GM18861 (cell line): ENCODE results near the gene BTAF1.
"Not testable (repeated sequence)": the region's sequence is repeated elsewhere in the genome, so short reads cannot be mapped to it uniquely, and the experiment has no call there.

ENCODE experiments used
- ATAC-seq: cut with Tn5 transposase; IDR thresholded peaks from one replicate; pipeline ENCODE4 v1.9.1; 2021; ENCODE audit not compliant: unreplicated experiment

Gene BTAF1

DNA sequence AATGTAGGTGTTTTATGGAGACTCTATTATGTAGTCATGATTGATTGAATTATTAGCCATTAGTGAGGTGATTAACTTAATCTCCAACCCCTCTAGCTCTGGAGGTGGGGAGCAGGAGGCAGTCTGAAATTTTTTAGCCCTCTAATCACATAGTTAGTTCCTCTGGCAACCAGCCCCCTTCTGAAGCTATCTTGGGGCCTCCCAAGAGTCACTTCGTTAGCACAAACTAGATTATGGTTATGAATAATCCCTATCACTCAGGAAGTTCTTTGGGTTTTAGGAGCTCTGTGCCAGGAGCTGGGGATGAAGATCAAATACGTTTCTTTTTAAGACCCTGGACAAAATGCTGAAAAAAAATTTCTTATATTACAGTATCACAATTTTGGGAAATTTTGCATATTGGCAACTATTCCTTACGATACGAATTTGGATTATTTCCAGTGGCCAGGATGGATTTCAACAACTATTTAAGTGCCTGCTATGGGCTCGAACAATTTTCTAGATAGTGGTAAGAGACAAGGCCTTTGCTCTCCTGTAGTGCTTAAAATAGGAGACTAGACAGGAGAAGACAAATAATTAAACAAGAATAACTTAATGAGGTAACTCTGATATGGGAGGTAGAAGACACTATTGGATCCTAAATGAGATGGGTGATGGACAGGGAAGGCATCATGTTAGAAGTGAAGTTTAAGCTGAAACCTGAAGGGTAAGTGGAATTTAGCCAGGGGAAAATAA, 52.9 kb downstream of the BTAF1 start:
- no peak for ATAC-seq

DNA sequence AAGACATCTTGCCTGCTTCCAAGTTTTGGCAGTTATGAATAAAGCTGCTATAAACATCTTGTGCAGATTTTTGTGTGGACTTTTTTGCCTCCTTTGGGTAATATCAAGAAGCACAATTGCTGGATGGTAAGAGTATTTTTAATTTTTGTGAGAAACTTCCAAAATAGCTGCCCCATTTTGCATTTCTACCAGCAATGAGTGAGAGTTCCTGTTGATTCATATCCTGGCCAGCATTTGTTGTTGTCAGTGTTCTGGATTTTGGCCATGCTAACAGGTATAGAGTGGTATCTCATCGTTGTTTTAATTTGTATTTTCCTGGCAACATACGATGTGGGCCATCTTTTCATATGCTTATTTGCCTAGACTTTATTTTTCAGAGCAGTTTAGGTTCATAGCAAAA, 53.9 kb downstream of the BTAF1 start:
- ATAC-seq = no peak

DNA sequence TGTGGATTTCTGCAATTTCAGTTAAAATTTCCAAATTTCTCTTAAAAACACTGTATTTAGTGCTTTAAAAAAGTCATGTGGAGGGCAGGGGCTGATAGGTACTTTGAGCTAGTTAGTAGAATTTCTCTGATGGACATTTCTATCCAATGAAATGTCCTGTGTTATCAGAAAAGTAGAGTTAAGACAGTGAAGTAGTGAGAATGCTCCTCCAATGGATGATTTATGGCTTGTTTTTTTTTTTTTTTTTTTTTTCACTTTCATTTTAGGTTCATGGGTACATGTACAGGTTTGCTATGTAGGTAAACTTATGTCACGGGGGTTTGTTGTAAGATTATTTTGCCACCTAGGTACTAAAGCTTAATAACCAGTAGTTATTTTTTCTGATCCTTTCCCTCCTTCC, 55.0 kb downstream of the BTAF1 start:
- ATAC-seq = no peak

DNA sequence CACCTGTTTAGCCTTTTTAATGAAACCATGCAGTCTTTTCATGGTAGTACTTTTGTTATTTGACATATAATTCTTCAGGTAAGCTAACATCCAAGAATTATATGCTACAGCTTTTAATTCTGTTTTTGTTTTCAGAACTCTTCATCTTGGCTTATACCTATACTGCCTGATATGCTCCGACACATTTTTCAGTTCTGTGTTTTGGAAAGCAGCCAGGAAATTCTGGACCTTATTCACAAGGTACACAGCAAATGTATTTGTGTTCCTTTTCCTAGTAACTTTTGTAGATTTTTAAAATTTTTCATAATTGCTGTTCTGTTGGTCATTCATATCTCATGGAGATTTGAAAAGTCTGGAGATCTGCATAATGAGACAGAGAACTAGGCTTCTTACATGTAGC, 56.7 kb downstream of the BTAF1 start:
- no peak for ATAC-seq

DNA sequence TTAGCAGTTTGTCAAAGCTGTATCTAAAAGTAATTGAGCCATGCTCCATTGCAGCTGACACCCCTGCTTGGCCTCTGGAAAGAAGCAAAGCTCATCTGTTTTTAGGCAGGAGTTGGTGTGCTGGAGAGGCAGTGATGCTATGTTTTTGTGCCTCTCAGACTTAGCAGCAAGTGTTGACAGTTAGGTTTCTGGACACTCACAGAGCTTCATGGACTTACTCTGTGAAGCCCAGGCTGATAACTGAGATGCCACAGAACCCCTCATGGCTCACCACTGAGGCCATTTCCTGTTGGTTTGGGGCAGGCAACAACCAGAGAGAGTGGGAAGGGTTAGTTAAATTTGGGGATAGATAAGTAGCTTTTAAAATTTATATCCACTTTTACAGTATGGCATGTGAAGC, 59.8 kb downstream of the BTAF1 start:
- no peak for ATAC-seq

DNA sequence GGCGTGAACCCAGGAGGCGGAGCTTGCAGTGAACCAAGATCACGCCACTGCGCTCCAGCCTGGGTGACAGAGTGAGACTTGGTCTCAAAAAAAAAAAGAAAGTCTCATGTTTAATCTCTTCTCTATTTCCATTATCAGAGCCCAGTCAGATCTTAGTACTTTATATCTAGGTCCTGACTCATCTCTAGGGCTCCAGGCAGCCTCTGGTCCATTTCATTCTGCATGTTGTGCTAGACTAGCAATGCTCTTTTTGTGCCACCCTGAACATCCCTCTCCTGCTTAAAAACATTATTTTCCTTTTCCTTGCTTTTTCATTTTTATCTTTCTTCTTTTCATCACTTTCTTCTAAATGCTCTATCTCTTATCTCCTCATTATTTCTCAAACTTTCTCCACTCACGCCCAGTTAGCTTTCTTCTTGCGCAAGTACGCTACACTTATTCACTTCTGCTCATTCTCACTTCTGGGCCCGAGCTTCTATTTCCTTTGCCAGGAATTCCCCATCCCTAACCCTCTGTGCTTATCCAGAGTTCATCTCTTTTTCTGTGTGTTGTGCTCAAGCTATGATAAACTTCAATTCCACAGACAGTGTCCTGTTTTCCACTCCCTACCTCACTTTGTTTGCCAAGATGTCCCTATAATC, 63.9 kb downstream of the BTAF1 start:
- ATAC-seq = no peak

DNA sequence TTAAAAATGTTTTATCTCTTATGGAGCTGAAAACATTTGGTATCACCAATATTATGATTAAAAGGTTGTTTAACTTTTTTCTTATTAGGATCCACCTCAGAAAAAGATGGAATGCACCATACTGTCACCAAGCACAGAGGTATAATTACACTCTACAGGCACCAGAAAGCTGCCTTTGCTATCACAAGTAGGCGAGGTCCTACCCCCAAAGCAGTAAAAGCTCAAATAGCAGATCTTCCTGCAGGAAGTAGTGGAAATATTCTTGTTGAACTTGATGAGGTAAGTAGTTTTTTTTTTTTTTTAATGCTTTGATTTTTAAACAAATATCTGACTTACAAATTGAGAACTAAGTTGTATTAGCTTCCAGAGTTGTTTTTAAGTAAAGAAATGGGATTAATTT, 68.5 kb downstream of the BTAF1 start:
- ATAC-seq = no peak

DNA sequence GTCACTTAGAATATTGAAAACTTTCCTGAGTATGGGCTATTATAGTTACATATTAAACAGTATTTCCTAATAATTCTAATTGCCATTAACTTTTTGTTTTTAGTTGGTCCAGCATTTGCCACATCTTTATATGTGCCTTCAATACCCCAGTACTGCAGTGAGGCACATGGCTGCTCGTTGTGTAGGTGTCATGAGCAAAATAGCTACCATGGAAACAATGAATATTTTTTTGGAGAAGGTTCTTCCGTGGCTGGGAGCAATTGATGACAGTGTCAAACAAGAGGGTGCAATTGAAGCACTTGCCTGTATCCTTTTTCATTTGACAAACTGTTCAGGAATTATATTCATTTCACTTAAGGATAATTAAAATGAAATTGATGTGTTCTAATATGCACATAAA, 72.7 kb downstream of the BTAF1 start:
- ATAC-seq = no peak

DNA sequence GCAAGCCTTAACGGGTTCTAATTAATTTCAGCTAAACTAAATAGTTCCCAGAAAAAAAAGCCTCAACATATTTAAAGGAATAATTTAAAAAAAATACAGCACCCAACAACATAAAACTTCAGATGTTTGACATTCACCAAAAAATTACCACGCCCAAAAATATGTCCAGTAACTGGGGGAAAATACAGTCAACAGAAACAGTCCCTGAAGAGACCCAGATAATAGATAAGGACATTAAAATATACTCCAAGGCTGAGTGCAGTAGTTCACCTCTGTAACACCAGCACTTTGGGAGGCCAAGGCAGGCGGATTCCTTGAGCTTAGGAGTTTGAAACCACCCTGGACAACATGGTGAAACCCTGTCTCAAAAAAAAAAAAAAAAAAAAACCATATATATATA, 78.0 kb downstream of the BTAF1 start:
- no peak for ATAC-seq

DNA sequence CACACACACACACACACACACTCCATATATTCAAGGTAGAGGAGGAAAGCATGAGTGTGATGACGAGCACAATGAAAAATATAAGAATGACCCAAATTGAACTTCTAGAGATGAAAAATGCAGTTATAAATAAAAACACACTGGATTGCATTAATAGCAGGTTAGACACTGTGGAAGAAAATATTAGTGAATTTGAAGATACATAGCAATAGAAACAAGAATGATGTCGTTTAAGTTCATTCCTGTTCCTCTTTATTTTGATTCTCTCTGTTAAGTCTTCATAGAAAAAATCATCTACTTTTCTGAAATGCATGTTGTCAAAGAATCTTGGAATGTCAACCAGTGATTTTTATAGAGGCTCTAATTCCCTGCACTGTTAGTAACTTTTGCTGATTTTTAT, 78.4 kb downstream of the BTAF1 start:
- no peak for ATAC-seq

DNA sequence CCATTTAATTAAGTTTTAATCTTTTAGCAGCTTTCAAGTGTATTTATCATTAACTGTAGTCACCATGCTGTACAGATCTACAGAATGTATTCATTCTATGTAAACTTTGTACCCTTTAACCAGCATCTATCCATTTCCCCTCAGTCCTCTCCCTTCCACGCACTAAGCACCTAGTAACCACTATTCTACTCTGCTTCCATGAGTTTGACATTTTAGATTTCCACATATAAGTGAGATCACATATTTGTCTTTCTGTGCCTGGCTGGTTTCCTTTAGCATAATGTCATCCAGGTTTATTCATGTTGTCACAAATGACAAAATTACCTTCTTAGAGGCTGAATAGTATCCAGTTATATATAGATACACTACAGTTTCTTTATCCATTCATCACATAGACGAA, 79.7 kb downstream of the BTAF1 start:
- no peak for ATAC-seq

DNA sequence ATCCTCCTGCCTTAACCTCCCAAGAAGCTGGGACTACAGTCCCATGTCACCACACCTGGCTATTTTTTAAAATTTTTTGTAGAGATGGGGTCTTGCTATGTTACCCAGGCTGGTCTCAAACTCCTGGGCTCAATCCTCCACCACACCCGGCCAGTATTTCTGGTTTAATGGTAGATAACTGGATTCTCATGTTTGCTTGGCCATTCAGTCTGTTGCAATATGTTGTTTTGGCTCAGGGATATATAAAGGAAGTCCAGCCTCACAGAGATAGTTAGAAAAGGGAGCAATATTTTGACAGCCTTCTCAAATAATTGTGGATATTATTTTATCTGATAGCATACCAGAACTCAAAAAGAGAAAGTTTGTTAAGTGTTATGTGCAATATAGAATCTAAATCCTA, 82.4 kb downstream of the BTAF1 start:
- ATAC-seq = no peak

DNA sequence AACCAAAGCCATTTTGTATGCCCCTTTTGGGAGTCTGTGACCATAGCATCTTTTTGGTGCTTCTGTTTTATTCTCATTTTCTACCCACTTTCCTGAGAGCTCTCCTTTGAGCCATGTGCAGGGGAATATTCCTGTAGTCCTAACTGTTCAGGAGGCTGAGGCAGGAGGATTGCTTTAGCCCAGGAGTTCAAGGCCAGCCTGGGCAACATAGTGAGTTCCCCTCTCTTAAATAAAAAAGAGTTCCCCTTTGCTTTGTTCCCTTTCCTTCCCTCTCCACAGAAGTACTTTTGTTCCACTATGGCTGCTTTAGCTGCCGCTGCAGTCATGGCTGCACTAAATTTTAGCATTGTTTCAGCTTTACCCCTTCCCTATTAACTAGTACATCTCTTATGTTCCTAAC, 85.9 kb downstream of the BTAF1 start:
- ATAC-seq = no peak

DNA sequence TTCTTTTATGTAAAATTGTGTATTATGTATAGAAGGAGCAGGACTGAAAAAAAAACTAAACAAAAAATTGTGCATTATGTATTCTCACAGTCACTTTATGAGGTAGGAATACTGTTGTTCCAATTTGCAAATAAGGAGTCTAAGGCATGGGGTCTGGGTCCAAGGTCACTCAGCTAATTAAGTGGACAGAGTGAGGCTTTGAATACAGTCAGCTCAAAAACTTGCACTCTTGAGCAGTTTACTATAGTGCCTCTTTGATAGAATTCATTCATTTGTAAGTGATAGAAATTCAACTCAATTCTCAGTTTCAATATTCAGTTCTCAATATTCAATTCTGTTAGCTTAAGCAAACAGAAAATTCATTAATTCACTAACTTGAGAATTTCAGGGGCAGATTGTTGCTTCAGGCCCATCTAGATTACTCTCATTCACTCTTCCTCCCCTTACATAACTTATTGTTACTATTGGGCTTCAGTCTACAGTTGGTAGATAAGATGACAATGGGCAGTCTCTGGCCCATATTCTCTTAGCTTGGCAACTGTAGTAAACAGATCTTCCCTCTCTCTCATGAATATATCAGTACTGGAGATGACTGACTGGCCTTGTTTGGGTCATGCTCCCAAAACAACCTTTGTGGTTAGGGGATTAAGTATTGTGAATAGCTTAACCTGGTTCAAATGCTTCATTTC, 86.6 kb downstream of the BTAF1 start:
- ATAC-seq = no peak

DNA sequence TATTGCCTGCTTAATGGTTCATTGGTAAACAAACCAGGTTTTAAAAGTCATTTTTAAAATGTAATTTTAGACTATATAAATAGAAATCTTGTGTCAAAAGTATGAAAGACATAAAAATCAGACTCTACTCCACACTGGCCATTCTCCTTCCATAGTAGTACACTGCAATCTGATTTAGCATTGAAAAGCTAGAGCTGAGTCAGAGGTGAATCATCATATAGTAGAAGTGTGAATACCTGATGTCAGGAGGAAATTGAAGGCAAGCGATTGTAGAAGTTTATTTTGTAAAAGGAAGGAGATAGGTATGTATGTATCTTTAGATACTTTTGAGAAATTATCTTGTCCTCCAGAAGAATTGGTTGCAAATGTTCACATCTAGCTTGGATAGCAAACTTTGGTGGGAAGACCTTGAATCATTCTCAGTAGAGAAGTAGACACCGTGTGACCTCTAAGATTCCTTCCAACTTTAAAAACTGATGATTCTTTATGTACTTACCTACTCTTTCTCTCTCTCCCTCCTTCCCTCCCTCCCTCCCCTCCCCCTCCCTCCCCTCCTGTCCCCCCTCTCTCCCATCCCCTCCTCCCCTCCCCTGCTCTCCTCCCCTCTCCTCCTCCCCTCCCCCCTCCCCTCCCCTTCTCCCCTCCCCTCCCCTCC, 88.1 kb downstream of the BTAF1 start:
- ATAC-seq = no peak

DNA sequence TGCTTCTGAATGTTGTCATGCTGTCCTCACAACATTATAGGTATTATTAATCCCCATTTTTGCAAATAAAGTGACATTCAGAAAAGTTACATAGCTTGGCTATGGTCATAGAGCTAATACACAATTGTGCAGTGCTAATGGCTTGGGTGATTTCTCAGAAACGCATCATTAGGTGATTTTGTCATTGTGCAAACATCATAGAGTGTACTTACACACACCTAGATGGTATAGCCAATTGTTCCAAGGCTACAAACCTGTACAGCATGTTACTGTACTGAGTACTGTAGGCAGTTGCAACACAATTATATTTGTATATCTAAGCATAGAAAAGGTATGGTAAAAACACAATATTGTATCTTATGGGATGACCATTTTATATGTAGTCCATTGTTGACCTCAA, 91.0 kb downstream of the BTAF1 start:
- no peak for ATAC-seq

DNA sequence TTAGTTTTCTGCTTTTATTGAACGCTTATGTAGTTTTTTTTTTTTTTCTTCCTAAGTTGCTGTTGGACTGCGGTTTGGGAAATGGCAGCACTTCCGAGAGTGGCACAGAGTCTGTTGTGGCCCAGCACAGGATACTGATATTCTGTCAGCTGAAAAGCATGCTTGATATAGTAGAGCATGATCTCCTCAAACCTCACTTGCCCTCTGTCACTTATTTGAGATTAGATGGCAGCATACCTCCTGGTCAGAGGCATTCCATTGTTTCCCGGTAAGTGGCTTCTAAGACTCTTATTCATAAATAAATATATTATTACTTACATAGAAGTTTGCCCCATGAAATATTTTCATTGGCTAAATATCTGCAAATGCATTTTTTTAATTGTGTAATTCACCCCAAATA, 101.1 kb downstream of the BTAF1 start:
- no peak for ATAC-seq

DNA sequence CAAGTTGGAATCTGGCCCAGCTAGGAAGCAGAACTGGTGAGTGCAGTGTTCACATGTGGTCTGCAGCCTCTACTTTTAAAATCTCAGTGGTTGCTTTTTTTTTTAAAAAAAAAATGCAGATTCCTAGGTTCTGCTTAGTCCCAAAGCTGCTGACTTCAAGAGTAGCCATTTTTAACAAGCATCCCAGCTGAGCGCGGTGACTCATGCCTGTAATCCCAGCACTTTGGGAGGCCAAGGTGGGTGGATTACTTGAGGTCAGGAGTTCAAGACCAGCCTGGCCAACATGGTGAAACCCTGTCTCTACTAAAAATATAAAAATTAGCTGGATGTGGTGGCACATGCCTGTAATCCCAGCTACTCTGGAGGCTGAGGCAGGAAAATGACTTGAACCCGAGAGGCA, 101.8 kb downstream of the BTAF1 start:
- not testable (repeated sequence) for ATAC-seq

DNA sequence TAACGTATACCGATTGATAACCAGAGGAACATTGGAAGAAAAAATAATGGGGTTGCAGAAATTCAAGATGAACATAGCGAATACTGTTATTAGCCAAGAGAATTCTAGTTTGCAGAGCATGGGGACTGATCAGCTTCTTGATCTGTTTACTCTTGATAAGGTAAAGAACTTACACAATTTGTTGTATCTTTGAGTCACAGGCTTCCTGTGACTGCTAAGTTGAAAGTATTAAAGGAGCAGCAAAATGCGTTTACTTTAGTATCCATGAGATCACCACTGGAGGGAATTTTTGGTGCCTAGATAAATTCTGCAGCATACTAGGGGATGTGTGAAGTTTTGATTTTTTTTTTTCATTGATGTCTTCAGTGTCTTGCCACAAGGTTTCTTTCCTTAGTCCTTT, 103.6 kb downstream of the BTAF1 start:
- ATAC-seq = no peak

DNA sequence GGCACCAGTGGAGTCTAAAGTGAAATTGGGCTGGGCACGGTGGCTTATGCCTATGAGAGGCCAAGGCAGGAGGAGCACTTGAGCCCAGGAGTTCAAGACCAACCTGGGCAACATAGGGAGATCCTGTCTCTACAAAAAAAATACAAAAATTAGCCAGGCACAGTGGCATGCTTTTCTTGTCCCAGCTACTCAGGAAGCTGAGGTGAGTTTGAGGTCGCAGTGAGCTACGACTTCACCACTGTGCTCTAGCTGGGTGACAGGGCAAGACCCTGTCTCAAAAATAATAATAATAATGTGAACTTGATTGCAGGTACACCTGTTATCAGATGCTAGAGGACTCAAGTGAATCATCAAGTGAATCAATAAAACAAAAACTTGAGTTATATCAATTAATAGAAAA, 108.0 kb downstream of the BTAF1 start:
- ATAC-seq = no peak

DNA sequence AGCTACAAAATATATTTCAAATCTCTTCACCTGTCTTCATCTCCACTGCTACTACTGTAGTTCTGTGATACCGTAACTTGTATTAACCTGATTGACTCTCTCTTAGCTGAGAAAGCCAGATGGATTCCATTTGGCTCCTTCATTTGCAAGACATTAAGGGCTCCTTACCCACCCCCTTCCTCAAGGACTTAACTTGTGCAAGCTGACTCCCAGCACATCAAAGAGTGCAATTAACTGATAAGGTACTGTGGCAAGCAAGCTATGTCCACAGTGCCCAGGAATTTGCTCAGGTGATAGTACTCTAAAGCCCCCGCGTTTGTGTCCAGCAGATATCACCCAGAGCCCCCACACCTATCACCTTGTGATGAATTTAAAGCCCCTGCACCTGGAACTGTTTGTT, 109.5 kb downstream of the BTAF1 start:
- ATAC-seq = not testable (repeated sequence)

DNA sequence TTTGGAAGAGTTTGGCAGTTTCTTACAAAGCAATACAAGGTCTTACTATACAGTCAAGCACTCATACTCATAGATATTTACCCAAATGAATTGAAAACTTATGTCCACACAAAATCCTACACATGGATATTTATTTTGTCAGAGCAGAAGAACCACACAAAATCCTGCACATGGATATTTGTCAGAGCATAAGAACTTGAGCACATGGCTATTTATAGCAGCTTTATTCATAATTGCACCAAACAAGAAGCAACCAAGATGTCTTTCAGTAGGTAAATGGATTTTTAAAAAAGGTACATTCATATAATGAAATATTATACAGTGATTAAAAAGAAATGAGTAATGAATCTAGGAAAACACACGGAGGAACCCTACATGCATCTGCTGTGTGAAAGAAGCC, 115.4 kb downstream of the BTAF1 start:
- no peak for ATAC-seq
